ENCODE data around the gene HERC6. TPM values are rescaled to one million over a fixed set of nuclear protein-coding genes. Genes with fewer than 3 reads are reported as not detected.
"Not testable (repeated sequence)": the region's sequence is repeated elsewhere in the genome, so short reads cannot be mapped to it uniquely, and the experiment has no call there.

Gene HERC6
- total RNA-seq, 1 experiment from 2014 or later, result 1.8 TPM

DNA sequence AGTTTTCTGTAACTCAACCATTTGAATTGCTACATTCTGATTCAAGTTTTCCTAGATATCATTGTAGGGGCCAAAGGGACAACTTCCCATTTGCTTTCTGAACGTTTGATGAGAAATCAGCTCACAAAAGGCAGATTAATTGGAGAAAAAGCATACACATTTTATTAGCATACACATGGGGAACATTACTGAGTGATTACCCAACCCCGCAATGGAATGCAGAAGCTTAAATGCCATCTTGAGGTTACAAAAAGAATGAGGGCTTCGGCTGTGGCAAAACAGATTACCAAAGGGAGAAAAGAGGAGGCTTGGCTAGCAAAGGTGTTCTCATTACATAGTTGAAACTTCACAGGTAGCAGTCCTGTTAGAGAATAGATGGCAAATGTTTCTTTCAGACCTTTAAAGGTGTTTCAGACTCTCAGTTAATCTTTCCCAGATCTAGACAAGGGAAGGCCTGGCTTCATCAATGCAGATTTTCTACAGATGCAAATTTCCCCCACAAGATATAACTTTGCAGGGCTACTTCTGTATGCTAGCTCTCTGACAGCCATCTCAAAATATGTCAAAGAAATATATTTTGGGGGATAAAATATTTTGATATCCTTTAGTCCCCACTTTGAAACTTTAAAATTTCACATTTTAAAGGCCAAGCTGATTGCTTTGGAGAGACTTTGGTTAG lies 26.5 kb upstream of the HERC6 start:
- no peaks in the 10 kb centered on the region for H4K20me1 ChIP-seq (ENCODE audit: insufficient read depth, low read depth, low read length)
- no peak overlapping the region for H3K9ac ChIP-seq (ENCODE audit: low read length)
- 0 out of 2 replicates have a peak, but pooled peaks cover 5% of the 10 kb centered on the region for H3K9me3 ChIP-seq (ENCODE audit: low read length)
- DNase-seq, result no peak
- H3K4me3 ChIP-seq (ENCODE audit: low read length), result no peak overlapping the region
- H3K9me2 ChIP-seq (replicated peaks; ENCODE audit: insufficient read depth, low read length), result no peaks in the 10 kb centered on the region
- H3K27ac ChIP-seq (ENCODE audit: low read length), result no peak overlapping the region
- no peaks in the 10 kb centered on the region; the same call in 1 of the 2 replicates for H3K36me3 ChIP-seq (ENCODE audit: insufficient read depth, low read length)
- H3K4me2 ChIP-seq (ENCODE audit: low read depth, low read length, poor library complexity, severe bottlenecking), result no peak overlapping the region
- no peaks in the 10 kb centered on the region for H3K79me2 ChIP-seq (ENCODE audit: low read length)
- H2AFZ ChIP-seq (ENCODE audit: low read length), result no peak overlapping the region
- H3K4me1 ChIP-seq (ENCODE audit: low read length), result no peaks in the 10 kb centered on the region
- no peaks in the 10 kb centered on the region for H3K27me3 ChIP-seq (ENCODE audit: low read length)

- DNase-seq, result no peak
Observed at GRCh38 chr4:88353324-88353723, 25.3 kb upstream of the HERC6 start.

DNA sequence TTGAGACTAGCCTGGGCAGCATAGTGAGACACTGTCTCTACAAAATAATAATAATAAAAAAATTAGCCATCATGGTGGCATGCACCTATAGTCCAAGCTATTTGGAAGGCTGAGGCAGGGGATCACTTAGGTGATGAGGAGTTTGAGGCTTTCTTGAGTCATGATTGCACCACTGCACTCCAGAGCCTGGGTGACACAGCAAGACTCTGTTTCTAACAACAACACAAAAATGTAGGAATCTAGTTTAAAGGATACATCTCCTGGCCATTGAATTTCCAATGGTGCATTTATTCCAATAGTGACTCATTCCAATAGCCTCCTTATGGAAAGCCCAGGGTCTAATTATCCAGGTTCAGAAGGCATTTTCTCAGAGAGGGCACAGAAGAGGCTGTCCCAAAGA lies 21.9 kb upstream of the HERC6 start:
- Histone ChIP-seq H3K4me3 (ENCODE audit: low read length) (no peak overlapping the region), H4K20me1 (ENCODE audit: insufficient read depth, low read depth, low read length) (no peaks in the 10 kb centered on the region), H3K79me2 (ENCODE audit: low read length) (no peaks in the 10 kb centered on the region)

More at GRCh38 chr4:88353324-88353723, 25.3 kb upstream of the HERC6 start:
- Histone ChIP-seq H3K27ac (ENCODE audit: low read length) (no peak overlapping the region), H3K4me3 (ENCODE audit: low read length) (no peak overlapping the region), H4K20me1 (ENCODE audit: insufficient read depth, low read depth, low read length) (no peaks in the 10 kb centered on the region), H3K36me3 (ENCODE audit: insufficient read depth, low read length) (no peaks in the 10 kb centered on the region; the same call in 1 of the 2 replicates), H3K27me3 (ENCODE audit: low read length) (no peaks in the 10 kb centered on the region), H3K9me3 (ENCODE audit: low read length) (0 out of 2 replicates have a peak, but pooled peaks cover 5% of the 10 kb centered on the region), H3K4me2 (ENCODE audit: low read depth, low read length, poor library complexity, severe bottlenecking) (no peak overlapping the region), H3K9ac (ENCODE audit: low read length) (no peak overlapping the region), H3K4me1 (ENCODE audit: low read length) (no peaks in the 10 kb centered on the region), H2AFZ (ENCODE audit: low read length) (no peak overlapping the region), H3K79me2 (ENCODE audit: low read length) (no peaks in the 10 kb centered on the region), H3K9me2 (replicated peaks; ENCODE audit: insufficient read depth, low read length) (no peaks in the 10 kb centered on the region)

GRCh38 chr4:88357262-88357661 lies 21.4 kb upstream of the HERC6 start:
- H4K20me1 ChIP-seq (ENCODE audit: insufficient read depth, low read depth, low read length), result no peaks in the 10 kb centered on the region
- no peak for DNase-seq
- H3K27me3 ChIP-seq (ENCODE audit: low read length), result no peaks in the 10 kb centered on the region
- no peaks in the 10 kb centered on the region; the same call in 1 of the 2 replicates for H3K36me3 ChIP-seq (ENCODE audit: insufficient read depth, low read length)
- no peak overlapping the region for H3K4me3 ChIP-seq (ENCODE audit: low read length)
- no peaks in the 10 kb centered on the region for H3K4me1 ChIP-seq (ENCODE audit: low read length)
- 0 out of 2 replicates have a peak, but pooled peaks cover 5% of the 10 kb centered on the region for H3K9me3 ChIP-seq (ENCODE audit: low read length)
- H3K9ac ChIP-seq (ENCODE audit: low read length), result no peak overlapping the region
- no peak overlapping the region for H3K4me2 ChIP-seq (ENCODE audit: low read depth, low read length, poor library complexity, severe bottlenecking)
- H3K27ac ChIP-seq (ENCODE audit: low read length), result no peak overlapping the region
- H3K9me2 ChIP-seq (replicated peaks; ENCODE audit: insufficient read depth, low read length), result no peaks in the 10 kb centered on the region
- no peak overlapping the region for H2AFZ ChIP-seq (ENCODE audit: low read length)
- no peaks in the 10 kb centered on the region for H3K79me2 ChIP-seq (ENCODE audit: low read length)

More for the DNA sequence above, 21.9 kb upstream of the HERC6 start:
- Histone ChIP-seq H3K4me2 (ENCODE audit: low read depth, low read length, poor library complexity, severe bottlenecking) (no peak overlapping the region), H3K27me3 (ENCODE audit: low read length) (no peaks in the 10 kb centered on the region), H3K27ac (ENCODE audit: low read length) (no peak overlapping the region), H3K9me3 (ENCODE audit: low read length) (0 out of 2 replicates have a peak, but pooled peaks cover 5% of the 10 kb centered on the region), H3K9ac (ENCODE audit: low read length) (no peak overlapping the region), H3K36me3 (ENCODE audit: insufficient read depth, low read length) (no peaks in the 10 kb centered on the region; the same call in 1 of the 2 replicates), H3K9me2 (replicated peaks; ENCODE audit: insufficient read depth, low read length) (no peaks in the 10 kb centered on the region), H2AFZ (ENCODE audit: low read length) (no peak overlapping the region), H3K4me1 (ENCODE audit: low read length) (no peaks in the 10 kb centered on the region)
- DNase-seq, result no peak

GRCh38 chr4:88359558-88359957 lies 19.1 kb upstream of the HERC6 start:
- Histone ChIP-seq H3K9ac (ENCODE audit: low read length) (no peak overlapping the region), H3K9me2 (replicated peaks; ENCODE audit: insufficient read depth, low read length) (no peaks in the 10 kb centered on the region), H3K4me3 (ENCODE audit: low read length) (no peak overlapping the region), H3K4me2 (ENCODE audit: low read depth, low read length, poor library complexity, severe bottlenecking) (no peak overlapping the region), H4K20me1 (ENCODE audit: insufficient read depth, low read depth, low read length) (no peaks in the 10 kb centered on the region), H3K79me2 (ENCODE audit: low read length) (no peaks in the 10 kb centered on the region), H3K36me3 (ENCODE audit: insufficient read depth, low read length) (no peaks in the 10 kb centered on the region), H3K27me3 (ENCODE audit: low read length) (no peaks in the 10 kb centered on the region), H2AFZ (ENCODE audit: low read length) (no peak overlapping the region), H3K9me3 (ENCODE audit: low read length) (no peaks in the 10 kb centered on the region), H3K27ac (ENCODE audit: low read length) (no peak overlapping the region), H3K4me1 (ENCODE audit: low read length) (no peaks in the 10 kb centered on the region)
- DNase-seq, result no peak

DNA sequence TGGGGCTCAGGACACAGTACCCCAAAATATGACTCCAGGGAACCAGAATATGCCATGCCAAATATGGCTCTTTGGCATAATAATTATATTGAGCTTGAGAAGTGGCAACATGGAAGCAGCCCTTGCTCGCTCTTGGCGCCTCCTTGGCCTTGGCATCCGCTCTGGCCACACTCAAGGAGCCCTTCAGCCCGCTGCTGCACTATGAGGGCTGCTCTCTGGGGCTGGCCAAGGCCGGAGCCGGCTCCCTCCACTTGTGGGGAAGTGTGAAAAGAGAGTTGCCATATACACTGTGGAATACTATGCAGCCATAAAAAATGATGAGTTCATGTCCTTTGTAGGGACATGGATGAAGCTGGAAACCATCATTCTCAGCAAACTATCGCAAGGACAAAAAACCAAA lies 18.4 kb upstream of the HERC6 start:
- no peaks in the 10 kb centered on the region for H3K79me2 ChIP-seq (ENCODE audit: low read length)
- H3K9me3 ChIP-seq (ENCODE audit: low read length), result no peaks in the 10 kb centered on the region
- H2AFZ ChIP-seq (ENCODE audit: low read length), result no peak overlapping the region
- H3K4me1 ChIP-seq (ENCODE audit: low read length), result no peaks in the 10 kb centered on the region
- H3K36me3 ChIP-seq (ENCODE audit: insufficient read depth, low read length), result no peaks in the 10 kb centered on the region
- H3K4me3 ChIP-seq (ENCODE audit: low read length), result no peak overlapping the region
- no peaks in the 10 kb centered on the region for H4K20me1 ChIP-seq (ENCODE audit: insufficient read depth, low read depth, low read length)
- no peak overlapping the region for H3K4me2 ChIP-seq (ENCODE audit: low read depth, low read length, poor library complexity, severe bottlenecking)
- DNase-seq, result no peak
- no peak overlapping the region for H3K9ac ChIP-seq (ENCODE audit: low read length)
- H3K27ac ChIP-seq (ENCODE audit: low read length), result no peak overlapping the region
- no peaks in the 10 kb centered on the region for H3K27me3 ChIP-seq (ENCODE audit: low read length)
- H3K9me2 ChIP-seq (replicated peaks; ENCODE audit: insufficient read depth, low read length), result no peaks in the 10 kb centered on the region

- no peaks in the 10 kb centered on the region for H3K79me2 ChIP-seq (ENCODE audit: low read length)
- H3K4me1 ChIP-seq (ENCODE audit: low read length), result no peaks in the 10 kb centered on the region
- H3K9me3 ChIP-seq (ENCODE audit: low read length), result no peaks in the 10 kb centered on the region
- no peak overlapping the region for H3K27ac ChIP-seq (ENCODE audit: low read length)
- no peaks in the 10 kb centered on the region for H3K9me2 ChIP-seq (replicated peaks; ENCODE audit: insufficient read depth, low read length)
- H3K36me3 ChIP-seq (ENCODE audit: insufficient read depth, low read length), result no peaks in the 10 kb centered on the region
- H2AFZ ChIP-seq (ENCODE audit: low read length), result no peak overlapping the region
- no peak overlapping the region for H3K4me3 ChIP-seq (ENCODE audit: low read length)
- H3K4me2 ChIP-seq (ENCODE audit: low read depth, low read length, poor library complexity, severe bottlenecking), result no peak overlapping the region
- no peaks in the 10 kb centered on the region for H4K20me1 ChIP-seq (ENCODE audit: insufficient read depth, low read depth, low read length)
- H3K9ac ChIP-seq (ENCODE audit: low read length), result no peak overlapping the region
- no peaks in the 10 kb centered on the region for H3K27me3 ChIP-seq (ENCODE audit: low read length)
- no peak for DNase-seq
Observed at GRCh38 chr4:88360791-88361190, 17.9 kb upstream of the HERC6 start.

DNA sequence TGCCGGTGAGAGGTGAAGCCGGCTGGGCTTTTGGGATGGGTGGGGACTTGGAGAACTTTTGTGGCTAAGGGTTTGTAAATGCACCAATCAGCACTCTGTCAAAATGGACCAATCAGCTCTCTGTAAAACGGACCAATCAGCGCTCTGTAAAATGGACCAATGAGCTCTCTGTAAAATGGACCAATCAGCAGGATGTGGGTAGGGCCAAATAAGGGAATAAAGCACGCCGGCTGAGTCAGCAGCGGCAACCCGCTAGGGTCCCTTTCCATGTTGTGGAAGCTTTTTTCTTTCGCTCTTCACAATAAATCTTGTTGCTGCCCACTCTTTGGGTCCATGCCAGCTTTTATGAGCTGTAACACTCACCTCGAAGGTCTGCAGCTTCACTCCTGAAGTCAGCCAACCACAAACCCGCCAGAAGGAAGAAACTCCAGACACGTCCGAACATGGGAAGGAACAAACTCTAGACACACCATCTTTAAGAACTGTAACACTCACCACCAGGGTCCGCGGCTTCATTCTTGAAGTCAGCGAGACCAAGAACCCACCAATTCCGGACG lies 17.4 kb upstream of the HERC6 start:
- H3K27ac ChIP-seq (ENCODE audit: low read length); H3K4me2 ChIP-seq (ENCODE audit: low read depth, low read length, poor library complexity, severe bottlenecking); H3K9me3 ChIP-seq (ENCODE audit: low read length); H3K36me3 ChIP-seq (ENCODE audit: insufficient read depth, low read length); H3K4me3 ChIP-seq (ENCODE audit: low read length); H2AFZ ChIP-seq (ENCODE audit: low read length); DNase-seq; H4K20me1 ChIP-seq (ENCODE audit: insufficient read depth, low read depth, low read length); H3K4me1 ChIP-seq (ENCODE audit: low read length); H3K27me3 ChIP-seq (ENCODE audit: low read length); H3K9ac ChIP-seq (ENCODE audit: low read length); H3K9me2 ChIP-seq (replicated peaks; ENCODE audit: insufficient read depth, low read length); H3K79me2 ChIP-seq (ENCODE audit: low read length): not testable (repeated sequence)

All from Karpas-422 (cell line).